Activated naive CD4-positive, alpha-beta T cell treated with anti-CD3 and anti-CD28 coated beads, Interleukin-2, amount 50 U/mL, for 24 hours (primary cell): ENCODE measurements around the gene ISCU.

Experiments used
- H3K27ac Mint-ChIP-seq: one replicate; pipeline ENCODE4 v1.8.0; 2021; ENCODE audit warnings: mild to moderate bottlenecking, mixed read lengths
- H3K27me3 Mint-ChIP-seq: one replicate; pipeline ENCODE4 v1.8.0; 2021; ENCODE audit warnings: mixed read lengths
- H3K36me3 Mint-ChIP-seq: one replicate; pipeline ENCODE4 v1.8.0; 2021; ENCODE audit warnings: mixed read lengths
- H3K4me1 Mint-ChIP-seq: one replicate; pipeline ENCODE4 v1.8.0; 2021; ENCODE audit warnings: mixed read lengths
- H3K4me3 Mint-ChIP-seq: one replicate; pipeline ENCODE4 v1.8.0; 2021; ENCODE audit warnings: mild to moderate bottlenecking, mixed read lengths
- H3K9me3 Mint-ChIP-seq: one replicate; pipeline ENCODE4 v1.8.0; 2021; ENCODE audit warnings: mixed read lengths

The ISCU gene

DNA sequence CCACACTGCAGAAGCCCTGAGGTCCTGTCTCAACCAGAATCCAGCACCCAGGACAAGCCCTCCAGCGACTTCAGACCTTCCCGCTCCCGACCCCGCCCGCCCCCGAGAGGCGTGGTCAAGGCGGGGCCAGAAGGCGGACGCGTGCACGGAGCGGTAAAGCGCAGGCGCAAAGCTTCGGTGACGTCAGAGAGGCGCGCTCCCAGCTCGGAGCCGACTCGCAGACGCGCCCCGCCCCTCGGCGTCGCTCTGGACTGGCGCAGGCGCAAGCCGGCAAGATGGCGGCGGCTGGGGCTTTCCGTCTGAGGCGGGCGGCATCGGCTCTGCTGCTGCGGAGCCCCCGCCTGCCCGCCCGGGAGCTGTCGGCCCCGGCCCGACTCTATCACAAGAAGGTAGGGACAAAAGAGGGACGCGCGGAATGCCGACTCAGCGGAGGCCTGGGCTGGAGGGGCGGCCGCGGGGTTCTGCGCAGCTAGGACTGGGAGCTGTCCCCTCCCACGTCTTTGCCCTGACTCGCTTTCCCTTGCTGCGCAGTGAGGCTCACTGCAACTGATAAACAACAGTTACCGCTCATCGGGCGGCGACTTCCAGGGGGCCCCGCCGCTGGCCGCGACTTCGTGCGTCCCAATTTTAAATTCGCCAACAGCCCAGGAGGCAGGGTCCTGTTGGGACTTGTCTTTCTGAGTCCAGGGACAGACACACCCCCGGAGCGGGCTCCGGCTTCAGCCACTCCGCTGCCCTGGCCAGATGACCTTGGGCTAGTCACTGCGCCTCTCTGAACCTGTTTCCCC lies at the start of gene ISCU:
TSS of gene ISCU (plus strand) at position 249 of the 788 bp plus-strand sequence. CDS start at position 276, 27 bp downstream.
- H3K4me1 Mint-ChIP-seq: peaks cover 58% of the 10 kb centered on the region
- H3K9me3 Mint-ChIP-seq: no peaks in the 10 kb centered on the region
- H3K27ac Mint-ChIP-seq: peak within 1 kb of the TSS; percentile 99
- peaks cover 14% of the 10 kb centered on the region for H3K36me3 Mint-ChIP-seq
- peak within 1 kb of the TSS; percentile 98 for H3K4me3 Mint-ChIP-seq
- no peaks in the 10 kb centered on the region for H3K27me3 Mint-ChIP-seq

DNA sequence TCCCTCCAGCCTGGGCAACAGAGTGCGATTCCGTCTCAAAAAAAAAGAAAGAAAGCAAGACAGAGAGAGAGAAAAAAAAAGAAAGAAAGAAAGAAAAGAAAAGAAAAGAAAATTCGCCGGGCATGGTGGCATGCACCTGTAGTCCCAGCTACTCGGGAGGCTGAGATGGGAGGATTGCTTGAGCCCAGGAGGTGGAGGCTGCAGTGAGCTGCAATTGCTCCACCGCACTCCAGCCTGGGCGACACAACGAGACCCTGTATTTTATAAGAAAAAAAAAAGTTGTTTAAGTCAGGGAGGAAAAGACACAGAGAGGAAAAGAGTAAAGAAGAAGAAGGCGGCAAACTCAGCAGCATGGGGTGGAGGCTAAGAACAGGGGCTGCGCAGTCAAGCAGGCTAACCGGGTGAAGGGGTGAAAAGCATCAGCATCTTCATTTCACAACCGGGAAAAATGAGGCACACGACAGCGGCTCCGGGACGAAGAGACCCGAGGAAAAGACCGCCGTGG lies 47.9 kb upstream of the ISCU start:
- H3K9me3 Mint-ChIP-seq: no peaks in the 10 kb centered on the region
- H3K27ac Mint-ChIP-seq: peak overlapping the region; percentile 95
- no peaks in the 10 kb centered on the region for H3K36me3 Mint-ChIP-seq
- H3K27me3 Mint-ChIP-seq: no peaks in the 10 kb centered on the region
- H3K4me3 Mint-ChIP-seq: peak overlapping the region; percentile 90
- peaks cover 21% of the 10 kb centered on the region for H3K4me1 Mint-ChIP-seq

DNA sequence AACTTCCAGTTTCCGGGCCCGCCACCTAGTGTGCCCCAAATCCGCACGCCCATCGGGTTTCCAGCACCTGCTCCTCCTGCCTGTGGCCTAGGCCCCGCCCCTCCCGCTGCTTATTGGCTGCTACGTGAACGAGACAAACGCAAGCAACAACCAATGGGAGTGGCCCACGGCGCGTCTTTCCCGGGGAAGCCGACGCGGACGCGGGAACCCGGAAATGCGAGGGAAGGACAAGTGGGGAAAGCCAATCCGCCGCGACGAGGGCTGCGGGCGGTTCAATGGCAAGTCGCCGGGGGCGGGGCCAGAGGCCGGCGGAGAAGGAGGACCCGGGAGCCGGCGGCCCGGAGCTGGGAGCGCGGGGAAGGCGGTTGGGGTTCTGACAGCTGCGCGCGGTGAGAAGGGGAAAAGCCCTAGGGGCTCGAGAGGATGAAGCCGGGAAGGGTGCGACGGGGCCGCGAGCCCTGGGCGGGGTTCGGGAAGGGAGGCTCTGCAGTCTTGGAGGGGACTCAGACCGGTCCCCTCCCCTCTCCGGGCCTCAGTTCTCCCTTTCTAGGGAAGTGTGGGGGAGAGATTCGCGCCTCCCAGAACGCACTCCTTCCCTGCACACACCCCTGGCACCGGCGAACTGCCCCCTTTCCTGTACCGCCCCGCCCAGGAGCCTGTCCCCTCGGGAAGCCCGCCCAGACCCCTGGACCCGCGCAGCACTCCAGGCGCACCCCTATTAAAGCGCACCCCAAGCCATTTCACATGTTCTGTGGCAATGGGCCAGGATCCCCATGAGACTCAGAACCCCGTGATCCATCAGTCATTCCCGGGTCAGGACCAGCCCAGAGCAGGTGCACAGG lies 47.2 kb upstream of the ISCU start, which contains the start of gene FICD:
TSS of gene FICD (plus strand) at position 305 of the 842 bp plus-strand sequence. CDS start 1,696 bp downstream, outside the sequence.
- Mint-ChIP-seq H3K27me3 (no peaks in the 10 kb centered on the region), H3K4me3 (peak within 1 kb of the TSS; percentile 90), H3K27ac (peak within 1 kb of the TSS; percentile 95), H3K36me3 (no peaks in the 10 kb centered on the region), H3K9me3 (no peaks in the 10 kb centered on the region), H3K4me1 (peaks cover 21% of the 10 kb centered on the region)

DNA sequence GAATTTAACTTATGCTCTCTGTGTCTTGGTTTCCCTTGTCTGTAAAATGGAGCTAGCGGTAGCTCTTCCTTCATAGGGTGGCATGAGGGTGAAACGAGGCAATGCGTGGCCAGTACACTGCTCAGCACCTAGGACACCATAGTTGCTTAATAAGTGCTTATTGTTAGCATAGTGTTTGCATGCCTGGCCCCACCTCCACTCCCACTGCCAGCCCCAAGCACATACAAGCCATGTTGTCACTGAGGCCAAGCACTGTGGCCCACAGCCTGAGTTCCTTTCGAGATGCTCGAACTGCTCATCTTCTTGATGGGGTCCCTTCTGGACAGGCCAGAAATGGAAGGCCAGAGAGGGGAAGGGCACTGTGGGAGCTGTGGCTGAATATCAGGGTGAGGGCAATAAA lies 46.5 kb upstream of the ISCU start:
- H3K4me1 Mint-ChIP-seq: peaks cover 21% of the 10 kb centered on the region
- H3K4me3 Mint-ChIP-seq: peak overlapping the region; percentile 90
- no peaks in the 10 kb centered on the region for H3K27me3 Mint-ChIP-seq
- H3K27ac Mint-ChIP-seq: peak overlapping the region; percentile 89
- no peaks in the 10 kb centered on the region for H3K9me3 Mint-ChIP-seq
- H3K36me3 Mint-ChIP-seq: peaks cover 6% of the 10 kb centered on the region

DNA sequence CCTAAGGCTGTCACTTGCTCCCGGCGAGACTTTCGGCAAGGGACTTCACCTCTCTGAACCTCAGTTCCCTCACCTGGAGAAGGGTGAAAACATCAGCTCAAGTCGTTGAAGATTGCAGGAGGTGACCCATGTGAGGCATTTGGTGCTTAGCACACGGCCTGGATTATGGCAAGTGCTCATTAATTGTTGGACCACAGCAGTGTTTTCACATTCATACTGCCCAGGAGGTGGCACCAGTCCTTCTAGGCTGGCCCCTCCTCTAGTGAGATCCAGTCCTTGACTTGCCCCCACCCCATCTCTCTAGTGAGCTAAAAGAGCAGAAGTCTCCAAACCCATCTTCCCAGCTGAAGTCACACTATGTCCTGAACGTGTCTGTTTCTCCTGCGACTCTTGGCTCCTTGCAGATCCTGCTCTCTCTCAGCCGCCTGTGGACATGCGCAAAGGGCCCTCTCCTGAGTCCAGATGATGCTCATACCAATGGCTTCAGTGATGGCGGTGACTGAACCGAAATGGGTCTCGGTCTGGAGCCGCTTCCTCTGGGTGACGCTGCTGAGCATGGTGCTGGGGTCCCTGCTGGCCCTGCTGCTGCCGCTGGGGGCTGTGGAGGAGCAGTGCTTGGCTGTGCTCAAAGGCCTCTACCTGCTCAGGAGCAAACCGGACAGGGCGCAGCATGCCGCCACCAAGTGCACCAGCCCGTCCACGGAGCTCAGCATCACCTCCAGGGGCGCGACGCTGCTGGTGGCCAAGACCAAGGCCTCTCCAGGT lies 45.7 kb upstream of the ISCU start:
- peak overlapping the region; percentile 41 for H3K27ac Mint-ChIP-seq
- no peaks in the 10 kb centered on the region for H3K27me3 Mint-ChIP-seq
- H3K9me3 Mint-ChIP-seq: no peaks in the 10 kb centered on the region
- peaks cover 20% of the 10 kb centered on the region for H3K4me1 Mint-ChIP-seq
- H3K36me3 Mint-ChIP-seq: peaks cover 7% of the 10 kb centered on the region
- peak overlapping the region; percentile 90 for H3K4me3 Mint-ChIP-seq

DNA sequence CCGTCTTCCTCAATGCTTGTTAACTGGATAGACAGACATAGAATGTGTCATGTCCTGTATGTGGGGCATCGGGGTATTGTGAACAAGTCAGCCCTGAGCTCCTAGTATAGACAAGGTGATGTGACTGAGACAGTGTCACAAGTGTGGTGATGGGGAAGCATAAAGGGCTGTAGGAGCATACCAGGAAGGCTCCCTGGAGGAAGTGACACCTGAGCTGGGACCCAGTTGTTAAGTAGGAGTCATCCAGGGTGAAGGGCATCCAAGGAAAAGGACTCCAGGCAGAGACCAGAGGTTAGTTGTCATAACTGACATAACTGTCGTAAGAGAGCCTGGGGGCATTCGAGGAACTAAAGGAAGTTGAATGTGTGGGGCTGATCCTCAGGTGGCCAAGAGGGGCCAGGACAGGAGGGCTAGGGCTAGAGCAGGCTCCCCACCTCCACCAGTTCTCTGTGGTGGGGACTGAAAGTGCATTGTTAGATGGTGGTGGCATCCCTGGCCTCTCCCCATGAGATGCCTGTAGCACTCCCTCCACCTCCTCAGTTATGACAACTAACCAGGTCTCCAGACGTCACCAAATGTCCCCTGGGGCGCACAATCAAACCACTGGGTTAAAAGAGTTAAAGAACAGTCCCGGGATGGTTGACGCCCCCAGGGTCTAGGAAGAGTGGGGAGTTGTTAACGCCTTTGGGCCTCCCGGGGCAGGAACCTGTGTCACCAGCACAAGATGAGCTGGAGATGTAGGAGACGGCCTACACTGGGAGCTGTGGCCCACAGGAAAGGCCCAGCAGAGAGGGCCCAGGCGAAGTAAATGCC lies 44.9 kb upstream of the ISCU start:
- Mint-ChIP-seq H3K36me3 (peaks cover 10% of the 10 kb centered on the region), H3K27ac (peak overlapping the region; percentile 4), H3K9me3 (no peaks in the 10 kb centered on the region), H3K4me3 (peak overlapping the region; percentile 71), H3K27me3 (no peaks in the 10 kb centered on the region), H3K4me1 (peaks cover 13% of the 10 kb centered on the region)

DNA sequence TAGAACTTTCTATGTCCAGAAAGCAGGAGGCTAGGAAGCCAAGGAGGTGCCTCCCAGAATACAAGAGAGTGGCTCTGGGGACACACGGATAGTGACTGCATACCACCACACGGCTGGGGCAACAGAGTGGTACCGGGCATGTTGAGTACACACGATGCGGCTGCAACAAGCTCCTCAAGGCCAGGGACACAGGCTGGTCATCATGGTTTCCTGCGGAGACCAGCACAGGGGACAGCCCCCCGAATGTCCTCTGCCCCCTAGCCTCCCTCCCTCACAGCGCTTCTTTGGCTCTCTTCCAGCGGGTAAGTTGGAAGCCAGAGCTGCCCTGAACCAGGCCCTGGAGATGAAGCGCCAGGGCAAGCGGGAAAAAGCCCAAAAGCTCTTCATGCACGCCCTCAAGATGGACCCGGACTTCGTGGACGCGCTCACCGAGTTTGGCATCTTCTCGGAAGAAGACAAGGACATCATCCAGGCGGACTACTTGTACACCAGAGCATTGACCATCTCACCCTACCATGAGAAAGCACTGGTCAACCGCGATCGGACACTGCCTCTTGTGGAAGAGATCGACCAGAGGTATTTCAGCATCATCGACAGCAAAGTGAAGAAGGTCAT lies 44.2 kb upstream of the ISCU start:
- Mint-ChIP-seq H3K27ac (peak overlapping the region; percentile 55), H3K9me3 (no peaks in the 10 kb centered on the region), H3K27me3 (no peaks in the 10 kb centered on the region), H3K36me3 (peaks cover 10% of the 10 kb centered on the region), H3K4me3 (no peak overlapping the region), H3K4me1 (peaks cover 13% of the 10 kb centered on the region)

DNA sequence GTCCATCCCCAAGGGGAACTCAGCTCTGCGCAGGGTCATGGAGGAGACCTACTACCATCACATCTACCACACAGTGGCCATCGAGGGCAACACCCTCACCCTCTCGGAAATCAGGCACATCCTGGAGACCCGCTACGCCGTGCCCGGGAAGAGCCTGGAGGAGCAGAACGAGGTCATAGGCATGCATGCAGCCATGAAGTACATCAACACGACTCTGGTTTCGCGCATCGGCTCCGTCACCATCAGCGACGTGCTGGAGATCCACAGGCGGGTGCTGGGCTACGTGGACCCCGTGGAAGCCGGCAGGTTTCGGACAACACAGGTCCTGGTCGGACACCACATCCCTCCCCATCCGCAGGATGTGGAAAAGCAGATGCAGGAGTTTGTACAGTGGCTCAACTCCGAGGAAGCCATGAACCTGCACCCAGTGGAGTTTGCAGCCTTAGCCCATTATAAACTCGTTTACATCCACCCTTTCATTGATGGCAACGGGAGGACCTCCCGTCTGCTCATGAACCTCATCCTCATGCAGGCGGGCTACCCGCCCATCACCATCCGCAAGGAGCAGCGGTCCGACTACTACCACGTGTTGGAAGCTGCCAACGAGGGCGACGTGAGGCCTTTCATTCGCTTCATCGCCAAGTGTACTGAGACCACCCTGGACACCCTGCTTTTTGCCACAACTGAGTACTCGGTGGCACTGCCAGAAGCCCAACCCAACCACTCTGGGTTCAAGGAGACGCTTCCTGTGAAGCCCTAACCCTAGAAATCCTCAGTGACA lies 43.5 kb upstream of the ISCU start:
- H3K9me3 Mint-ChIP-seq: no peaks in the 10 kb centered on the region
- no peak overlapping the region for H3K4me3 Mint-ChIP-seq
- H3K4me1 Mint-ChIP-seq: peaks cover 13% of the 10 kb centered on the region
- no peak overlapping the region for H3K27ac Mint-ChIP-seq
- peaks cover 10% of the 10 kb centered on the region for H3K36me3 Mint-ChIP-seq
- H3K27me3 Mint-ChIP-seq: no peaks in the 10 kb centered on the region

DNA sequence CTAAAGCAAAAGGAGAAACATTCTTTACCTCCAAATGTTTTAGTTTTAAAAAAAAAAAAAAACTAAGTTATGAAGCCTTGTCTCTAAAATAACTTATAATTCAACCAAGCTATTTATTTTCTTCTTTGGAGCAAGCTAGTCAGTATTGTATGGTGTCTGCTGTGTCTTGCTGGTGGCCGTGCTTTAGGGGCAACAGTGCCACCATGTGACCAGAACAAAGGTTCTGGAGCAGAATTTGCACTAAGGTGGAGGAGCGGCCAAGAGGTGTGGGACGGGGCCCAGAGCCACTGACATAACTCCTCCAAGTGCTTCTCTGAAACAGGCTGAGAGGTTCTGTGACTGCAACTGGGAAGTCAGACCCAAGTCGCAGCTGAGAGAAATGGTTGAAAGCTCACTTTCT lies 42.8 kb upstream of the ISCU start:
- peaks cover 10% of the 10 kb centered on the region for H3K36me3 Mint-ChIP-seq
- H3K27me3 Mint-ChIP-seq: no peaks in the 10 kb centered on the region
- H3K9me3 Mint-ChIP-seq: no peaks in the 10 kb centered on the region
- peak overlapping the region; percentile 46 for H3K27ac Mint-ChIP-seq
- no peak overlapping the region for H3K4me3 Mint-ChIP-seq
- H3K4me1 Mint-ChIP-seq: peaks cover 13% of the 10 kb centered on the region

DNA sequence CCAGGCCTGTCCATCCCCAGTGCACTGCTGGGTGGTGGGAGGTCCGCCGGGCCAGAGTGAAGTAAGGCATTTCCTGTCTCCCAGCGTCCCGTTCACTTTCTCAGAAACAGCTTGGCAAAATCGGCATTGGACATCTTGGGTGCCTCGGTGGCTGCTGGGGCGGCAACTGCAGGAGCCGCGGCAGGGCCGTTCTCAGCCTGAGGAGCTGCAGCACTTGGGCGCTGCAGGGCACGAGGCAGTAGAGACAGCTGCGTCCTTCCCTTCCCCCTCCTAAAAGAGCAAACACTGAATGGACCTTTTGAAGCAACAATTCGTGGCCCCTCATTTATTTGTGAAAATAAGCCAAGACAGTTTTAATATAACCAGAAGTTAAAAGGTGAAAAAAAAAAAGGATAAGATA lies 39.0 kb upstream of the ISCU start:
- peaks cover 18% of the 10 kb centered on the region for H3K36me3 Mint-ChIP-seq
- no peaks in the 10 kb centered on the region for H3K9me3 Mint-ChIP-seq
- peaks cover 6% of the 10 kb centered on the region for H3K4me1 Mint-ChIP-seq
- no peak overlapping the region for H3K4me3 Mint-ChIP-seq
- no peaks in the 10 kb centered on the region for H3K27me3 Mint-ChIP-seq
- no peak overlapping the region for H3K27ac Mint-ChIP-seq

DNA sequence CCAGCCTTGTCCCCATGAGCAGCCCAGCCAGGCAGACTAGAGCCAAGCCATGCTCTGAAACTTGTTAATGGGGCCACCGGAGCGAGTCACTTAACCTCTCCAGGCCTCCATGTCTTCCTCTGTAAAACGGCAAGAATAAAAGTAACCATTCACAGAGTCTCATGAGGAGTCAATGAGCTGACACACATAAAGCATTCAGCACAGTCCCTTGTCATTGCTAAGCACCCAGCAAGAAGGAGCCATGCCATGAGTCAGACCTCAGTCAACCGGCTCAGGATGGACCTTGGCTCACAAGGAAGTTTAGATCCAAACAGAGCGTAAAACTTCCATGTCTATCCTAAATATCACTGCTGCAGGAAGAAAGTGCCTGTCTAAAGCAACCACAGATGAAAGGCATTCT lies 36.7 kb upstream of the ISCU start:
- Mint-ChIP-seq H3K9me3 (no peaks in the 10 kb centered on the region), H3K27me3 (no peaks in the 10 kb centered on the region), H3K36me3 (peaks cover 21% of the 10 kb centered on the region), H3K4me3 (no peak overlapping the region), H3K27ac (peak overlapping the region; percentile 59), H3K4me1 (peaks cover 6% of the 10 kb centered on the region)

DNA sequence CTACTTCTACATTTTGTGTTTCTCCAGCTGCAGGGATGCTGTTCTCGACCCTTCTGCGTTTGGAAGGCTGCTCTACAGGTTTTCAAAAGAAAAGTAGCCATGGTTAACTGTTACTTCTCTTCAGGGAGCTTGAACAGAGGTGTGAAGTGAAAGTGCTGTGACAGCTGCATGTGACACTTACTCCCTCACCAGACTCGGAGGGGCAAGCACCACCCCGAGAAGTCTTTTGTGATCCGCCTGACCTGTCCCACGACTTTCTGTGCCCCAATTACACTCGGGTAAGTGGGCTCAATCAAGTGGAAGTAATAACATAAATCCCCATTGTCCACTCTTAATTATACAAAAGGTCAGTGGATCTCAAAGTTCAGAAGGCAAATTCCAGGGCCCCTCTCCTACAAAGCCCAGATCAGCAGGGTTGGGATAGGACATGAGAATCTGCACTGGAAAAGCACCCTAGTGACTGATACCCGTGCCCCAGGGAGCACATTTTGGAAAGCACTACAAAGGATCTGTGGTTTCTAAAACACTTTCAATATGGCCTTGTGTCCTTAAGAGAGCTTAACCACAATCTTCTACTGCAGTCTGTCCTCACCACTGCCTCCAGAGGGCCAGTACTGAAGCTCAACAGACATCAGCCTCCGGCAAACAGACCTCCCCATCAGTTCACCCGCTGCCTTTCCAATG lies 35.8 kb upstream of the ISCU start:
- H3K4me1 Mint-ChIP-seq: peaks cover 6% of the 10 kb centered on the region
- no peak overlapping the region for H3K27ac Mint-ChIP-seq
- no peaks in the 10 kb centered on the region for H3K9me3 Mint-ChIP-seq
- H3K36me3 Mint-ChIP-seq: peaks cover 20% of the 10 kb centered on the region
- no peak overlapping the region for H3K4me3 Mint-ChIP-seq
- H3K27me3 Mint-ChIP-seq: no peaks in the 10 kb centered on the region

DNA sequence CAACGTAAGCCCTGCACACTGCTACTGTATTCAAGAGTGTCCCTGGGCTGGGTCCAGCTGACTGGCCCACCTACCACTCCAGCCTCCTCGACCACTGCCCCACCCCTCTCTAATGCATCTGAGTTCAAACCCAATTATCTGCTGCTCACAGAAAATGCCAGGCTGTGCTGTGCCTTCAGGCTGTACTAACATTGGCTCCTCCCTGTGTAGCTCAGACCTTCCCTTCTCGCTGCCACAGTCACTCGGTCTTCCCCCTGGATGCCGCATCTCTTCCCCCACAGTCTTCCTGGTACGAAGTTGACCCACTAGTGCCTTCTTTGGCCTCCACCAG lies 35.3 kb upstream of the ISCU start:
- Mint-ChIP-seq H3K4me1 (peaks cover 6% of the 10 kb centered on the region), H3K4me3 (no peak overlapping the region), H3K27ac (no peak overlapping the region), H3K27me3 (no peaks in the 10 kb centered on the region), H3K36me3 (peaks cover 17% of the 10 kb centered on the region), H3K9me3 (no peaks in the 10 kb centered on the region)
